ENCODE data around the gene RIN1.

Gene RIN1

GRCh38 chr11:66292543-66293332 lies 43.5 kb downstream of the RIN1 start:
- no peak for DNase-seq

GRCh38 chr11:66291706-66292542 lies 44.3 kb downstream of the RIN1 start, which contains the start of gene TMEM151A:
TSS of gene TMEM151A (plus strand) at chr11:66291894. CDS start at chr11:66292014, 120 bp downstream.
- DNase-seq: no peak

GRCh38 chr11:66291303-66291705 lies 44.9 kb downstream of the RIN1 start:
- DNase-seq: no peak

GRCh38 chr11:66290330-66290621 lies 46.0 kb downstream of the RIN1 start:
- DNase-seq: no peak

GRCh38 chr11:66289548-66290329 lies 46.5 kb downstream of the RIN1 start:
- DNase-seq: no peak

GRCh38 chr11:66288671-66289547 lies 47.3 kb downstream of the RIN1 start, which contains the start of gene YIF1A:
TSS of gene YIF1A (minus strand) at chr11:66289143. CDS start at chr11:66288985, 158 bp downstream.
- peak; percentile 96 for DNase-seq

- no peak for DNase-seq
These were observed 48.2 kb downstream of the RIN1 start for GRCh38 chr11:66287889-66288670.

GRCh38 chr11:66287211-66287888 lies 48.9 kb downstream of the RIN1 start:
- DNase-seq: no peak

DNA sequence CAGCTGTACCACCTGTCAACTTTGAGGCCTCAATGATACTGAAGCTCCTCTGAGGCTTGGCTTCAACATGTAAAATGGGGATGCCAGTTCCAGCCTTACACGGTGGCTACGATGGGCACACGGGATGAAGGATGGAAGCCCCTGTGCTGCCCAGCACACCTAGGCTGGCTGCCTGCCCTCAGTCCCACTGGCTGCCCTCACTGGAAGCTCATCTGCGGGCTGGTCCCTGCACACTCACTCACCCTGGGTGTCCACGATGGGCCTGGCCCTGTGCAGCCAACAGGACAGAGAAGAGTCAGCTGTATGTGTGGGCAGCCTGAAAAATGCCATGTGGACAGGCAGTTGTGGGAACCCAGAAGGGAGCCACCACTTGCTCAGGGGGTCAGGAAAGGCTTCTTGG lies 49.5 kb downstream of the RIN1 start:
- no peak for DNase-seq

DNA sequence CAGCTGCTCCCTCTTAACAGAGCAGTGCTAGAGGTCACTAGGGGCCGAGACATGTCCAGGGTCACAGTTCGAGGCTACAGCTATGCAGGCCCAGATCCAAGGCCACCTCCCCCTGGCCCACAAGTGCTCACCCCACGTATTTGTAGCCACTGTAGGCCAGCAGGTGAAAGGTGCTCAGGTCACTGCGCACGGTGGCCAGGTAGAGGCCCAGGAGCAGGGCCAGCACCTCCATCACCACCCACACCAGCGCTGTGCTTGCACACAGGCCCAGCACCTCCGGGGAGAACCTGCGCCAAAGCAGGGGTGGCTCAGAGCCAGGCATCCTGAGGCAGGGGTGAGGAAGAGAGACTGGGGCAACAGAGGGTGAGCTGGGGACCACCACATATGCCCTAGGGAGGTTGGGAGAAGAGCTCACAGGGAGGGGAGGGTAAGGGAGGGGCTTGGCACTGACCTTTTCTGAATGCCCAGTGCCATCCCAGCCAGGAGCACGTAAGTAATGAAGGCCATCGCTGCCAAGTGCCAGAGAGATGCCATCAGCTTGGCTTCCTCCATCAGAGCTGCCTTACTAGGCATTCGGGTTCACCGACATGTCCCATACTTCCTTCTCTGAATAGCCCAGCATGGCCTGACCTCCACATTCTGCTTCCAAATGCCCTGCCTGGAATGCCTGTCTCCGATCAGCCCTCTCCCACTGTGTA lies 50.8 kb downstream of the RIN1 start:
- DNase-seq: no peak

DNA sequence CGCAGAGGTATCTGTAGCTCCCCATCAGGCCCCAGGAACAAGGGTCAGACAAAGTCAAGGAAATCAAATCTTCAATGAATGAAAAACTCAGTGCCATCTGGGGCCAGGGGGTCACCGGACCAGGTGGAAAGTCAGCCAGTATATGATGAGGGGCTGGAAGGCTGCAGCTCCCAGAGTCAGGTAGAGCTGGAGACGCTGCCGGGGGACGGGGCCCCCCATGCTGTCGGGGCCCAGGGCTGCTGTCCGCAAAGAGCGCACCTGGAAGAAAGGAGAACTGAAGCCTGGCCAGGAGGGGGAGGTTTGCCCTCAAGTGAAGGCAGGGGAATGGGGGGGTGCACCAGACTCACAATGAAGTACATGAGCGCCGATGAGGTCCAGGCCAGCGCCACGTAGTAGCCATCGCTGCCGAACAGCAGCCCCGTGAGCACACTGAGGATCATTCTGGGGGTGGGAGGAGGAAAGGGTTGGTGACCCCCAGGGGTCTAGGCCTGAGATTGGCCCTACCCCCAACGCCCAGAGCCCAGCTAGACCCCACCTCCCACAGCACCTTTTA lies 51.6 kb downstream of the RIN1 start:
- no peak for DNase-seq

- no peak for DNase-seq
These were observed 52.7 kb downstream of the RIN1 start for GRCh38 chr11:66283461-66284105.

GRCh38 chr11:66282468-66283455 lies 53.5 kb downstream of the RIN1 start:
- DNase-seq: peak; percentile 79
